LNCaP clone FGC (cell line): ENCODE measurements around the gene TMEM25.

Experiments used
- DNase-seq: peaks from one replicate; pipeline ENCODE4 v3.0.0-alpha.2; 2011; ENCODE audit warnings: low read depth
- H3K4me3 ChIP-seq: 2 replicates; pipeline ENCODE4 v1.5.1; 2011; ENCODE audit warnings: mild to moderate bottlenecking, low read depth, low read length, control low read depth
- TF ChIP-seq, protein P1 (sequence below): IDR thresholded peaks from 2 replicates; pipeline ENCODE4 v1.5.1; 2012; ENCODE audit warnings: mild to moderate bottlenecking; ENCODE audit not compliant: control insufficient read depth, insufficient read depth; ENCODE audit errors: extremely low read depth

Gene TMEM25

DNA sequence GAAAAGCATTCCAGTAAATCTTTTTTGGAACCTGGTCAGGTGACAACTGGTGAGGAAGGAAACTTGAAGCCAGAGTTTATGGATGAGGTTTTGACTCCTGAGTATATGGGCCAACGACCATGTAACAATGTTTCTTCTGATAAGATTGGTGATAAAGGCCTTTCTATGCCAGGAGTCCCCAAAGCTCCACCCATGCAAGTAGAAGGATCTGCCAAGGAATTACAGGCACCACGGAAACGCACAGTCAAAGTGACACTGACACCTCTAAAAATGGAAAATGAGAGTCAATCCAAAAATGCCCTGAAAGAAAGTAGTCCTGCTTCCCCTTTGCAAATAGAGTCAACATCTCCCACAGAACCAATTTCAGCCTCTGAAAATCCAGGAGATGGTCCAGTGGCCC, 27.8 kb upstream of the TMEM25 start:
- TF ChIP-seq, protein P1, sequence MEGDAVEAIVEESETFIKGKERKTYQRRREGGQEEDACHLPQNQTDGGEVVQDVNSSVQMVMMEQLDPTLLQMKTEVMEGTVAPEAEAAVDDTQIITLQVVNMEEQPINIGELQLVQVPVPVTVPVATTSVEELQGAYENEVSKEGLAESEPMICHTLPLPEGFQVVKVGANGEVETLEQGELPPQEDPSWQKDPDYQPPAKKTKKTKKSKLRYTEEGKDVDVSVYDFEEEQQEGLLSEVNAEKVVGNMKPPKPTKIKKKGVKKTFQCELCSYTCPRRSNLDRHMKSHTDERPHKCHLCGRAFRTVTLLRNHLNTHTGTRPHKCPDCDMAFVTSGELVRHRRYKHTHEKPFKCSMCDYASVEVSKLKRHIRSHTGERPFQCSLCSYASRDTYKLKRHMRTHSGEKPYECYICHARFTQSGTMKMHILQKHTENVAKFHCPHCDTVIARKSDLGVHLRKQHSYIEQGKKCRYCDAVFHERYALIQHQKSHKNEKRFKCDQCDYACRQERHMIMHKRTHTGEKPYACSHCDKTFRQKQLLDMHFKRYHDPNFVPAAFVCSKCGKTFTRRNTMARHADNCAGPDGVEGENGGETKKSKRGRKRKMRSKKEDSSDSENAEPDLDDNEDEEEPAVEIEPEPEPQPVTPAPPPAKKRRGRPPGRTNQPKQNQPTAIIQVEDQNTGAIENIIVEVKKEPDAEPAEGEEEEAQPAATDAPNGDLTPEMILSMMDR, result no peak
- H3K4me3 ChIP-seq, result no peak overlapping the region
- no peak for DNase-seq

DNA sequence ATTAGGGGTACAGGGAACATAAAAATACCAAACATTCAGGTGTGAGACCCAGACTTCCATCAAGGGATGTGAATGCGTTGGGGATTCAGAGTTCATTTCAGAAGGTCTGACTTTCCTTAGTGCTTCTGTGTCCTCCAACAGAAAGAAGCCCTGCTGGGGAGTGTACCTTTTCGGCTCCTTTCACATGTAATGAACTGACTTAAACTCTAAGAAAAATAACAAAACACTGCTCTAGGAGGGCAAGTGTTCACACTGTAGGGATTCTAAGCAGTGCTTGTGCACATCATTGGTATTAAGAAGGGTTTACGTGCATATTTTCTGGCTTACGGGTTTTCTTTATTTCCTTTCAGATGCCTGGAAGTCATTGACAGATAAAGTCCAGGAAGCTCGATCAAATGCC, 19.4 kb upstream of the TMEM25 start:
- no peak overlapping the region for H3K4me3 ChIP-seq
- TF ChIP-seq, protein P1, result no peak
- DNase-seq, result no peak

DNA sequence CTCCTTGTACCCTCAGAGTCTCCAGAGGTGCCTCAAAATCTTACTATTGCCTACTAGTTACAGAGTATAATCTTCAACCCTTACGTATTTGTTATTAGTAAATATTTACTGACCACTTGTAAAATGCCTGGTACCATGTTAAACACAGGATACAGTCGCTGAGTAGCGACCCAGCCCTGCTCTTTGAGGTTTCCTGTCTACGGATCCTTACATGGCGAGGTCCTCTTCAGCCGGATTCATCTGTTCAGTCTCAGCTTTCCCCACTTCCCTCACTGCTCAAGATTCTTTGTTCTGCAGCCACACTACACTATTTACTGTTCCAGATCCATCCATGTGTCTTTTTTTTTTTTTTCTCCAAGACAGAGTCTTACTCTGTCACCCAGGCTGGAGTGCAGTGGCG, 16.9 kb upstream of the TMEM25 start:
- TF ChIP-seq, protein P1, result no peak
- H3K4me3 ChIP-seq, result no peak overlapping the region
- DNase-seq, result no peak

DNA sequence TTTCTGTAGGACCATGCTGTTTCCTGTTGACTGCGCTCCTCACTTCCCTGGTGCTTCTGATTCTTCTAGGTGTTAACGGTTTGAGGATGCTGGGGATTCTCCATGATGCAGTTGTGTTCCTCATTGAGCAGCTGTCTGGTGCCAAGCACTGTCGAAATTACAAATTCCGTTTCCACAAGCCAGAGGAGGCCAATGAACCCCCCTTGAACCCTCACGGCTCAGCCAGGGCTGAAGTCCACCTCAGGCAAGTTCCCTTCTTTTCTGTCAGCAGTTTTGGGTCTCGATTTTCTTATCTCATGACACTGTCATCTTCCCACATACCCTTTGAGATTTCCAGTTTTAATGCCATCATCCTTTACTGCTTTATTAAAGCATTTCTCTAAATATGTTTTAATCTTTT, 11.4 kb upstream of the TMEM25 start:
- TF ChIP-seq, protein P1, result no peak
- DNase-seq, result no peak
- no peak overlapping the region for H3K4me3 ChIP-seq

DNA sequence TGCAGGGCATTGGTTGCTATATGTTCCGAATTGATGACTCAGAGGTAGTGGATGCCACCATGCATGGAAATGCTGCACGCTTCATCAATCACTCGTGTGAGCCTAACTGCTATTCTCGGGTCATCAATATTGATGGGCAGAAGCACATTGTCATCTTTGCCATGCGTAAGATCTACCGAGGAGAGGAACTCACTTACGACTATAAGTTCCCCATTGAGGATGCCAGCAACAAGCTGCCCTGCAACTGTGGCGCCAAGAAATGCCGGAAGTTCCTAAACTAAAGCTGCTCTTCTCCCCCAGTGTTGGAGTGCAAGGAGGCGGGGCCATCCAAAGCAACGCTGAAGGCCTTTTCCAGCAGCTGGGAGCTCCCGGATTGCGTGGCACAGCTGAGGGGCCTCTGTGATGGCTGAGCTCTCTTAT, 9.1 kb upstream of the TMEM25 start:
- no peak overlapping the region for H3K4me3 ChIP-seq
- DNase-seq, result no peak
- TF ChIP-seq, protein P1, result no peak

DNA sequence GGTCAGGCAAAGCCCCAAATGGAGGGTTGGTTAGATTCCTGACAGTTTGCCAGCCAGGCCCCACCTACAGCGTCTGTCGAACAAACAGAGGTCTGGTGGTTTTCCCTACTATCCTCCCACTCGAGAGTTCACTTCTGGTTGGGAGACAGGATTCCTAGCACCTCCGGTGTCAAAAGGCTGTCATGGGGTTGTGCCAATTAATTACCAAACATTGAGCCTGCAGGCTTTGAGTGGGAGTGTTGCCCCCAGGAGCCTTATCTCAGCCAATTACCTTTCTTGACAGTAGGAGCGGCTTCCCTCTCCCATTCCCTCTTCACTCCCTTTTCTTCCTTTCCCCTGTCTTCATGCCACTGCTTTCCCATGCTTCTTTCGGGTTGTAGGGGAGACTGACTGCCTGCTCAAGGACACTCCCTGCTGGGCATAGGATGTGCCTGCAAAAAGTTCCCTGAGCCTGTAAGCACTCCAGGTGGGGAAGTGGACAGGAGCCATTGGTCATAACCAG, 8.4 kb upstream of the TMEM25 start:
- no peak for DNase-seq
- TF ChIP-seq, protein P1, result peak; percentile 61

DNA sequence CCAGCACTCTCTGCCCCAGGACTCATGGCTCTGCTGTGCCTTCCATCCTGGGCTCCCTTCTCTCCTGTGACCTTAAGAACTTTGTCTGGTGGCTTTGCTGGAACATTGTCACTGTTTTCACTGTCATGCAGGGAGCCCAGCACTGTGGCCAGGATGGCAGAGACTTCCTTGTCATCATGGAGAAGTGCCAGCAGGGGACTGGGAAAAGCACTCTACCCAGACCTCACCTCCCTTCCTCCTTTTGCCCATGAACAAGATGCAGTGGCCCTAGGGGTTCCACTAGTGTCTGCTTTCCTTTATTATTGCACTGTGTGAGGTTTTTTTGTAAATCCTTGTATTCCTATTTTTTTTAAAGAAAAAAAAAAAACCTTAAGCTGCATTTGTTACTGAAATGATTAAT, 6.6 kb upstream of the TMEM25 start:
- DNase-seq, result no peak
- TF ChIP-seq, protein P1, result no peak
- no peak overlapping the region for H3K4me3 ChIP-seq

More for the DNA sequence above, 8.4 kb upstream of the TMEM25 start:
- no peak overlapping the region for H3K4me3 ChIP-seq
